Peyer's patch (tissue), 4 donors: ENCODE measurements around the gene BOC. TPM values are rescaled to one million over a fixed set of nuclear protein-coding genes. Genes with fewer than 3 reads are reported as not detected.

Source experiments
- DNase-seq, 3 donors: peaks; one replicate each; pipeline ENCODE4 v3.0.0-alpha.2; 2017 to 2019
- H3K27ac ChIP-seq, 4 donors: fragments of 200-600 bp; sonication (generic); one replicate each; pipeline ENCODE4 v1.5.1; 2016 to 2019
- H3K27me3 ChIP-seq, 2 donors: fragments of 200-600 bp; sonication (generic); one replicate each; pipeline ENCODE4 v1.5.1; 2019
- H3K36me3 ChIP-seq, 3 donors: fragments of 200-600 bp; sonication (generic); one replicate each; pipeline ENCODE4 v1.5.1; 2016 to 2019
- H3K4me1 ChIP-seq, 4 donors: fragments of 200-600 bp; sonication (generic); one replicate each; pipeline ENCODE4 v1.5.1; 2016 to 2019
- H3K4me3 ChIP-seq, 4 donors: fragments of 200-600 bp; sonication (generic); 1 replicate in 3 of 4; 2 replicates in 1 of 4; pipeline ENCODE4 v1.5.1; 2016 to 2019; ENCODE audit warnings: mild to moderate bottlenecking in 1 of 4
- H3K9me3 ChIP-seq, 4 donors: fragments of 200-600 bp; sonication (generic); one replicate each; pipeline ENCODE4 v1.5.1; 2016 to 2019; ENCODE audit warnings: mild to moderate bottlenecking in 1 of 4
- POLR2A ChIP-seq, 2 donors: fragments of 450-650 bp; IDR thresholded peaks; one replicate each; pipeline ENCODE4 v1.5.1; 2017; ENCODE audit warnings: antibody characterized with exemption in 2 of 2, mild to moderate bottlenecking in 2 of 2, moderate library complexity in 2 of 2
- total RNA-seq, 4 donors: library from RNA; depleted of rRNA; stranded (reverse); fragments of >200 nt; gene quantifications; one replicate each; pipeline ENCODE4 v1.1.0, GENCODE V29; 2016
- TF ChIP-seq, protein P1 (sequence below), 6 experiments: fragments of 450-650 bp in 4 of 6; fragments of 200-600 bp in 2 of 6; sonication (generic) in 1 of 6; IDR thresholded peaks; one replicate each; pipeline ENCODE4 v1.5.1; 2017 to 2019; ENCODE audit warnings: antibody characterized with exemption in 6 of 6, mild to moderate bottlenecking in 3 of 6, moderate library complexity in 1 of 6

Gene BOC
- total RNA-seq, 4 donors from 2014 or later = 4.2 to 31.4 (median 13.2) TPM

DNA sequence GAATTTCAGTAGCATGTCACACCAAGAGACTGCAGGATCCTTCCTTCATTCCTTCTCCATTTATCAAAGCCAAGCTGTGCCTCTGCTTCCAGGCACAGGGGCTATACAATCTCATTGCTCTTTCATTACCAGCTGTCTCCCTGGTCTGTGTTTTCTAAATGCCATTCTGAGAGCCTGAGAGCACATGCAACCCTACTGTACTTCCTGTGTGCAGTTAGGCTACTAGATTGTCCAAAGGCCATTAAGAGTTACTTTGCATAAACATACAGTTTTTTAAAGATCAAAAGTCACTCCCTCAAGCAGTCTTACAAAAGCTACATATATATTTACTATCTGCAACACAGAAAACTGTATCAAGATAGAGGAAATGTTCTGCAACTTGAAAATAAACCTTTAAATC lies 119.8 kb downstream of the BOC start:
- DNase-seq = no peak
- H3K9me3 ChIP-seq = no peaks in the 10 kb centered on the region
- H3K27ac ChIP-seq = no peak overlapping the region
- TF ChIP-seq POLR2A (IDR thresholded peaks at IDR 0.05) = no peak
- TF ChIP-seq, protein P1, sequence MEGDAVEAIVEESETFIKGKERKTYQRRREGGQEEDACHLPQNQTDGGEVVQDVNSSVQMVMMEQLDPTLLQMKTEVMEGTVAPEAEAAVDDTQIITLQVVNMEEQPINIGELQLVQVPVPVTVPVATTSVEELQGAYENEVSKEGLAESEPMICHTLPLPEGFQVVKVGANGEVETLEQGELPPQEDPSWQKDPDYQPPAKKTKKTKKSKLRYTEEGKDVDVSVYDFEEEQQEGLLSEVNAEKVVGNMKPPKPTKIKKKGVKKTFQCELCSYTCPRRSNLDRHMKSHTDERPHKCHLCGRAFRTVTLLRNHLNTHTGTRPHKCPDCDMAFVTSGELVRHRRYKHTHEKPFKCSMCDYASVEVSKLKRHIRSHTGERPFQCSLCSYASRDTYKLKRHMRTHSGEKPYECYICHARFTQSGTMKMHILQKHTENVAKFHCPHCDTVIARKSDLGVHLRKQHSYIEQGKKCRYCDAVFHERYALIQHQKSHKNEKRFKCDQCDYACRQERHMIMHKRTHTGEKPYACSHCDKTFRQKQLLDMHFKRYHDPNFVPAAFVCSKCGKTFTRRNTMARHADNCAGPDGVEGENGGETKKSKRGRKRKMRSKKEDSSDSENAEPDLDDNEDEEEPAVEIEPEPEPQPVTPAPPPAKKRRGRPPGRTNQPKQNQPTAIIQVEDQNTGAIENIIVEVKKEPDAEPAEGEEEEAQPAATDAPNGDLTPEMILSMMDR (IDR thresholded peaks at IDR 0.05) = no peak
- no peaks in the 10 kb centered on the region for H3K4me1 ChIP-seq
- no peaks in the 10 kb centered on the region for H3K27me3 ChIP-seq
- H3K4me3 ChIP-seq = no peak overlapping the region
- H3K36me3 ChIP-seq = no peaks in the 10 kb centered on the region

Other genes starting within 250 kb of the BOC start
- gene CD200R1, start 236.5 kb upstream of the BOC start, total RNA-seq = 1 to 10 TPM in 1 of 4 donors, under 1 TPM in 1, not detected in 2; 0.88 to 1.3 TPM
- gene GTPBP8, start 220.6 kb upstream of the BOC start, total RNA-seq = 10 to 100 TPM; 27.9 to 43.7 (median 33.5) TPM
- gene CFAP44, start 229.9 kb downstream of the BOC start, total RNA-seq = 10 to 100 TPM; 12.4 to 47.0 (median 17.2) TPM